T-helper 22 cell (primary cell): Measurements from ENCODE around the gene ACOX2.
"Not testable (repeated sequence)": the region's sequence is repeated elsewhere in the genome, so short reads cannot be mapped to it uniquely, and the experiment has no call there.

Experiments
- DNase-seq: peaks from one replicate; pipeline ENCODE4 v3.0.0-alpha.2; 2020; ENCODE audit warnings: low read depth

ACOX2 gene

DNA sequence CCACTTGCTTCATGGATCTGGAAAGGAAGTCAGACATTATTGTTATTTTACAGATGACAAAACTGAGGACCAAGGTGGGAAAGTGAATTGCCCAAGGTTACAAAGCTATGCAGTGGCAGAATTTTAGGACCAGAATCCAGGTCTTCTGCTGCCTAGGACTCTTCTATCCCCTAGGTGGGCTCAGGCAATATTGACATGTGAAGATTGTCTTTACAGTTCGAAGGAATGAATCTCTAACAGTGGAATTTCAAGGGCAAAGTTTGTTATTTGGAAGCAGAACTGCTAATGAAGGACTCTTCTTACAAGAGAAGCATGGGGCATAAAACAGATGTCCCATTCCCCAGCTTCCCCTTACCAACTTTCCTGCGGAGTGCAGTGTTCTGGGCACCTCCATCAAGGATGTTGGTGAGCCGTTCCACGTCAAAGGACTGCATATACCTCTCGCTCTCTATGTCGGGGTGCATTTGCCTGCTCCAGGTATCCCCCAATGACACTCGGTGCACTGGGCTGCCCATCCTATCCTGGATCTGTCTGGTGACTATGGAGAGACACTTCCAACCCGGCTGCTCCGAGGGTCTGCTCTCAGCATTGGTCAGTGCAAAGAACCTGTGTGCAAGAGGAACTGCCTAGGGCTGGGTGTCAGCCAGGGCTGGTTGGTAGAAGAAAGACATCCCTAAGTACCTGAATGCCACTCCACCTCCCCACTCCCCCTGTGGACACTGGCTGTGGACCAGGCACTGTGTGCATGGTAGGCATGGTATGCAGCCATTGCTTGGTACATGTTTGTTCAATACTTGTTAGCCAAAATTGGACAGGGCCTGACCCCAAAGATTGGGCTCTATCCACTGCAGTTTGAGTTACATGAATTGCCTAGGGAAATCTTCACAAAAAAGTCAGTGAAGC lies 2.1 kb downstream of the ACOX2 start:
- DNase-seq = no peak

DNA sequence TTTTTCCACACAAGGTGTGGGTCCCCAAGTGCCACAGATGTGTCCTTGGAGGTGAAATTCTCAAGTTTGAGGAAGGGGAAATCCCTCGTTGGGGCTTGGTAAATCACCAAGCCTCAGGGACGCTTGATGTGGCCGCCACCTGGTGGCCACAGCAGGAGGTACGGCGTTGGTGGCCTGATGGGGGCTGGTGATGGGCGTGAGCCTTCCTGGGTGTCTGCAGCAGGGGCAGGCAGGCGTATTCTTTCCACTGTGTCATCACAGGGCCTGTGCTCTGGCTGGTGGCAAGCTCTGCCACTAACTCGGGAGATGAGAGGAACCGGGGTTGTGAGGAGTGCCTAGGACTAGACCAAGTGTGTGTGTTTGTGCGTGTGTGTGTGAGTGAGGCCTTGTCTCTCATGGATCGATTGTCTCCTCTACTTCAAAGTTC lies 4.2 kb downstream of the ACOX2 start:
- peak; percentile 46 for DNase-seq

DNA sequence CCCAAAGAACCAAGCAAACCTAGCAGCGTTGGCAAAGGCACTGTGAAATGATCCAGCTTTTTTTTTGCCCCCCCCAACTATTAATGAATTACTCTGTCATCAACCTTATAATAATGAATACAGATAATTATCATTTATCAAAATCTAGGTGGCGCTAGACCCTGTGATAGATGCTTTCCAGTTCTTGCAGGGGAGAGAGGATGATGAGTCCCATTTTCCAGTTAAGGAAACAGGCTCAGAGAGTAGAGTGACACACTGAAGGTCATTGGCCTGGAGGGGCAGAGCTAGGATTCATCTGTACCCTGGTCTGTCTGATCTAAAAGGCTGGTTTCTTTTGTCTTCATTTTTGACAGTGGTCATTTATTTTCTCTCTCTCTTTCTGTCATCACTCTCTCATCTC lies 5.0 kb downstream of the ACOX2 start:
- no peak for DNase-seq

DNA sequence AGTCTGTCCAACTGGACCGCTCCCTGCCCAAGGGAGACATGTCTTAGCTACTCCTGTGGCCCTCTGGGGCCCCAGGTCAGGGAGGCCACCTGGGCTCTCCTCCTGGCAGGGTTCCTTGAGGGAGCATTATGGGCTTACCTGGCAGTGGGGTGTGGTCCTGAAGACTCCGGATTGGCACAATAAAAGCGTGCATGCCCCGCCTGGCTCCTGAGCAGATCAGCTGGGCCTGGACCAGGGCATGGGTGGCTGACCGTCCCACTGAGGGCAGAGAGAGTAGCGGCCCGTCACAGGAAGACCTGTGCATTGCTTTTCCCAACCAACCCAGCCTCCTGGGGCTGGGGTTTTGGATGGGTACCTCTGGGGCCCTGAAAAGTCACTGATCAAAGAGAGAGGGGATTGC lies 5.4 kb downstream of the ACOX2 start:
- DNase-seq = no peak

DNA sequence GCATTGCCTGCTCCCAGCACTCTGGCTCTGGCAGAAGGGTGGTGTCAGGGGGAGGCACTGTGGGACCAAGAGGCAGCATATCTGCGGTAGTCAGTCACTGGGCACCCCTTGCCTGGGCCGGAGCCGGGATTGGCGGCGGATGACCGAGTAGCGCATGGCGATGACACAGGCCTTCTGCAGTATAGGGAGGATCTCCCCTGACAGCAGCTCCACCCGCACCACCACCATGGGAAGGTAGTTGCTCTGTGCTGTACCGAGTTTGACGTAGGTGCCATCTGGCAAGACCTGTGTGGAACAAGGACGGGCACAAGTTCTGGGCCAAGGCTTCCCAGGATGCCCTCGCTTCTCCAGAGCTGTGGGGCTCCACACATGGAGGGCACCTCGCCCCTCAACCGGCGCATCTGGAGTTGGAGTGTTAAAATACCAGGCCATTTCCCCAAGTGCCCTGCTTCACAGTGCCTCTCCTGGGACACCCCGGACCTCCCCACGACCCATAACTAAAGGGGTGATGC lies 6.6 kb downstream of the ACOX2 start:
- no peak for DNase-seq

DNA sequence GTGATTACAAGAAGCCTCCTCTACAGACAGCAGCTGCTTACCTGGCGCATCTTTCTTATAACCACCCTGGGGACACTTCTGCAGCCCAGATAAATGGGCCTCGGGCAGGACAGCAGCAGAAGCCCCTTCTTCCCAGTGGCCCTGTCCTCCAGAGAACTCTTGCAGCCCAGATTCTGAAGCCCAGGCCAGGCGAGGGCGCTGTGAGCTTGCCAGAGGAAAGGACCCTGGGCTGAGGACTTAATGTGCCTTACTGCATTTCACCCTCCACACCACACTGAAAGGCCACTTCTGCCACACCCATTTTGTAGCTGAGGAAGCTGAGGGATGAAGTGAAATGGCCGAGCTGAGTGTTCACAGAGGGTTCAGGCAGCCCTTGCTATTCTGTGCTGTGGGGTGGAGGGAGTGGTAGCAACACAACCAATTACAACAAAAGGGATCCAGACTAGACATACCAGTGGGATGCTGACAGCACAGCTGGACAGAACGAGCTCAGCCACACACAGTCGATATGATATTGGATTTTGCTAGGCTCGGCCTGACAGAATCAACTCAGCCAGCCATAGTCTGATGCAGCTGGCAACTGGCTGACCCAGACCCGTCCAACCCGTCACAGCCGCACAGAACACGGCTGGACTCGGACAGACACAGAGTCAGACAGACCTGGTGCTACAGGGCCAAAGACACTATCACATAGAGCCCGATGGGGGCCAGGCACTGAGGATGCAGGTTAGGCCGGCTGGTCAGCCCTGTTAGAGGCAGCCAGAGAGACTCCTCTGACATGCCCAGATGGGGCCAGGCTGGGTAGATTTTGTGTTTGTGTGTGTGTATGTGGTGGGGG lies 7.3 kb downstream of the ACOX2 start:
- no peak for DNase-seq

DNA sequence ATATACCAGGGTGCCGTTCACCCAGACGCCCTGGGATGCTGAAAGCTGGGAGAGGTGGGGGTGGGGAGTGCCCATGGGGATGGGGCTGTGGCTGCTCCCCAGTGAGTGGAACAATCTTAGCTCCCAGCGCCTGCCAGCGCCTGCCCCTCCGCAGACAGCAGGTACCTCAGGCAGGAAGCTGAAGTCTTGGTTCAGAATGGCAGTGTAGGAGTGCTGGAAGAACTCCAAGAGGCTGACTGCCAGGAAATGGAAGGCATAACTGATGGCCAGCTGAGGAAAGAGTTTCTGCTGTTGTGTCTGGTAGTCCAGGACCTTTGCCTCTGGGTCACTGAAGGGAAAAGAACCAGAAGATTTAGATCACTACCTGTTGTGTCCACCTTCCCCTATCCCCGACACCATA lies 8.4 kb downstream of the ACOX2 start:
- DNase-seq = no peak

DNA sequence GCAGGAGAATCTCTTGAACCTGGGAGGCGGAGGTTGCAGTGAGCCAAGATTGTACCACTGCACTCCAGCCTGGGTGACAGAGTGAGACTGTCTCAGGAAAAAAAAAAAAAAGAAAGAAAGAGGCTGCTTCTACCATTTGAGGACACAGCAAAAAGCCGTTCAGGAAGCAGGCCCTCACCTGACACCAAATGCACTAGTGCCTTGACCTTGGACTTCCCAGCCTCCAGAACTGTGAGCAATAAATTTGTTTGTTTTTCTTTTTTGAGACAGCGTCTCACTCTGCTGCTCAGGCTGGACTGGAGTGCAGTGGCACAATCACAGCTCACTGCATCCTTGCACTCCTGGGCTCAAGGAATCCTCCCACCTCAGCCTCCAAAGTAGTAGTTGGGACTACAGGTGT lies 9.6 kb downstream of the ACOX2 start:
- DNase-seq = not testable (repeated sequence)

DNA sequence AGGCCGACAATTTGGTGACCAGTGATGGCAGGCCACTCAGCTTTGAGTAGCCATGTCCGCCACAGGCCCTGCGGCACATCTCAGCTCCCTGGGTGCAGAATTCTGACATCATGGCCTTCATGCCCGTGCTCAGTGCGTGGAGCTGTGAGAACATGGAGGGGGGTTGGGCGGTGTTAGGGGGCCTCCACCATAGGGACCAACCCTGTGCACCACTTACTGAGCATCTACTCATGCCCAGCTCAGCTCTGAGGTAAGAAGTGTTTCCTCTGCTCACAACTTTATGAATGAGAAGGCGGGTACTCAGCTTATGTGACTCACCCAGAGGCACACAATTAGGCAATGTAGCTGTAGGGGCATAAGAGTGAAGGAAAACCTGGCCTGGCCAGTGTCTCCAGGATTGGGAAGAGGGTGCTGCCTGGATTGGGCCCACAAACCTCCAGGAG lies 10.5 kb downstream of the ACOX2 start:
- no peak for DNase-seq

DNA sequence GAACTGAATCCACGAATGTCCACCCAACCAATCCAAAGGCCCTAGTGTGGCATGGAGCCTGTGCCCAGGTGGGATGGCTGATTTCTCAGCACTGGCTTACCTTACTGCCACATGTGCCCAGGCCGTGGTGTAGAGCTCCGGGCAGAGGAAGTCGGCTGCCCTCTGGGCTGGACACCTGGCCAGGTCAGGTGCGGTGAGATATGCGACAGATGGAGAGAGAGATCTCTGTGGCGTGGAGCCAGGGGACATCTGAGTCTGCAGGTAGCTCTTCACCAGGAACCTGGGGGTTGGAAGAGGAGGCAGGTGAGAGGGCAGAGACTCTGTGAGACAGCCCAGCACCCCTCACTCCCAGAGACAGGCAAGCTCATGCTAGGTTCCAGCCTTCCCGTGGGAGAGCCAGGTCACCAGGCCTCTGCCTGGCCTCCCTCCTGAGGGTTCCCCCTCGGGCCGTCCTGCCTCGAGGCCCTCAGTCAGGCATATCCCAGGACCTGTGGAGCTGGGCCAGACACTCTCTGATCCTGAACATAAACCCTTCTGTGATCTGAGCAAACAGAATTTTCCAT lies 12.6 kb downstream of the ACOX2 start:
- no peak for DNase-seq

DNA sequence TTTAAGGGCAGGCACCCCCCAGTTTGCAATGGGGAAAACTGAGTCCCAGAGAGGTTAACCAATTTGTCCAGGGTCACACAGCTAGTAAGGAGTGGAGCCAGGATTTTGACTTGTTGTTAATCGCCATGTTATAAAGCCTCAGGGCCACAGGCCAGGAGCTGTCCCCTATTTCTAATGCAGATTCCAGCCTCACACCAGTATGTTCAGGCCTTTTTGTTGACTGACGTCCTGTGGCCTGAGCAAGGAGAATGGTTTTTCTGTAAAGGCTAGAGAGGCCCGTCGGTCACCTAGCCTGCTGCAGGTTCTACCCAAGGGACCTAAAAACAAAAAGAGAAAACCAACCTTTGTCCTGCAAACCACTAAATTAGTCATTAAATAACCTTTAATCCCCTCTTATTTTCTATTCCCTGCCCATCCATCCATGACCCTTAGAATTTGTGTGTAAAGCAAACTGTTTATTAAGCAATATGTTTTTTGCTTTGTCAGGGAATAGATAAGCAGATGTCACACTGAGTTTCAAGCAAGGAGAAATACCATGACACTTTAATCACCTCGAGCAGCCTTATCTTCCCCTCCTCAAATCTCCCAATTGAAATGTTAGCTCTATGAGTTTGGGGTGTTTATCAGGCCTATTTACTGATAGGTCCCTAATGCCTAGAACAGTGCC lies 14.1 kb downstream of the ACOX2 start:
- DNase-seq = no peak

DNA sequence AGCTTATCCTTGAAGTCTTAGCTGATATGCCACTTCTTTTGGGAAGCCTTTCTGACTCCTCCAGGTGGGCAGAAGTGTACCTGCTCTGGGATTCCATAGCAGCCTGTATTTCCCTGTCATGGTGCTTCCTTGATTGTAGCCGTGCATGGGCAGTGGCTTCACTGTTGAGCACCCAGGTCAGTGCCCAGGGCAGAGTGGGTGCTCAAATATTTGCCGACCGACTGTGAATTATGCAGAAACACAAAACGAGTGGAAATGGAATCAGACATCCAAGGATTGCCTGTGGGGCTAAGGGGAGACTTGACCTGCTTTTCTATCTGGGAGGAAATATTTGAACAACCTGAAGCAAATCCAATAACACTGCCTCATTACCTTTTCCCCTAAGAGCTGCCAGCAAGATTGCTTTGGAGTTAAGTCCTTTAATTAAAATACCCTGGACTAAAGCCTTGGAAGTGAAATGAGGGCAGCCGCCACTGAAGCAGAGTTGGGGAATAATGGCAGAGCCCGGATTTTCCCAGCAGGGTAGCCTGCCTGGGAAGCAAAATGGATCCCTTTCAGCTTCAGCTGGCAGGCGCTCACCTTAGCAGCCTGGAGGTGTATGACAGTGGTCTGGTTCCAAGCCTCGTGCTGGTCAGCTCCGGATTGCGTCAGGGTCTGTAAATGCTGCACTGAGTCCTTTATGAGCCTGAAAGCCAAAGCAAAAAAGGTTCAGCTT lies 14.9 kb downstream of the ACOX2 start:
- DNase-seq = no peak

DNA sequence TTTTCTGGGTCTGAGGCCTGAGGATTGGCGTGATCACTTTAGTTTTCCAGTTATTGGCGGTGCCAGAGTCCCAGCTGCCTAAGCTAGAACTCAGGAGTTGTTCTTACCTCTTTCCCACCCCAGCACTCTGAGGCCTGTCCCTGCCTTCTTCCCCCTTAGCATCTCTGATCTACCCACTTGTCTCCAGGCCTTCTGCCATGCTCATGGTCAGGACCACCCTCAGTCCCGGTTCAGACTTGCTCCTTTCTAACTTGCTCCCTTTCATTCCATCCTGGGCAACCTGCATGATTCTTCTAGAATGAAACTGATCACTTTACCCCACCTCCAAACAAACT lies 15.7 kb downstream of the ACOX2 start:
- no peak for DNase-seq

DNA sequence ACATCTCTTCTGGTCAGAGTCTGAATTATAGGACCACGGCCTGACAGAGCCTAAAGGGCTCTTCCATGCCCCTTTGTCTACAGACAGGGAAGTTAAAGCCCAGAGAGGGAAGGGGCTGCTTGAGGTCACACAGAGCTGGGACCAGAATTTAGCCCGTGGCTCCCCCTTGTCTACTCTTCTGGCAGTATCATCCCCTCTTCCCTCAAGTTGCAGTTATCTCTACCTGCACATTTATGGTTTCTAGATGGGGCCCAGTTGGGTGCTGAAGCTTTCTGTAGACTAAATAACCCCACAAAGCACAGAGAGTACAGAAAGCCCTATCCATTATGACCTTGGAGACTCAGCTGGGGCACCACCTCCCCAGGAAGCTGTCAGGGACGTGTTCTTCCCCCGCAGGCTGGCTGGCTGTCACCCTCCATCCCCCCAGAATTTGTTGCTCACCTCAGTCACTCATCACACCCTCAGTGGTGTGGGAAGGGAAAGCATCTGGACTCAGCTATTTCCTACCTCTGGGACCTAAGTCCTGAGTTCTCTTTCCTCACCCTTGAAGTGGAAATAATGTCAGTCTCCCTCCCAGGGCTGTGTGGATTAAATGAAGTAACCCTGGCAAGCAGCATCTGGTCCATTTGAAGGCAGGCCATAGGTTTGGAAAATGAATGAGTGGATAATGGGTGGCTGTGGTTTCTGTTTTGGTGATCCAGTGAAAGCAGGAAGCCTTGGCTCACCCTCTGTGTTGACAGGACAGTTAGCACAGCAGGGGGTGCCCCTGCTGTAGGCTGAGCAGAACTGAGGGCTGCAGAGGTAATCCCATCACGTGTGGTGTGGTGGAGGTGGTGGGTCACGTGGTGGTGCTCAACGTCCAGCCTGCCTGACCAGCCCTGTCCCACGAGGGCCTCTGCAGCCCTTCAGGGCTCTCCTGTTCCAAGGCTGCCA lies 16.3 kb downstream of the ACOX2 start:
- DNase-seq = no peak

DNA sequence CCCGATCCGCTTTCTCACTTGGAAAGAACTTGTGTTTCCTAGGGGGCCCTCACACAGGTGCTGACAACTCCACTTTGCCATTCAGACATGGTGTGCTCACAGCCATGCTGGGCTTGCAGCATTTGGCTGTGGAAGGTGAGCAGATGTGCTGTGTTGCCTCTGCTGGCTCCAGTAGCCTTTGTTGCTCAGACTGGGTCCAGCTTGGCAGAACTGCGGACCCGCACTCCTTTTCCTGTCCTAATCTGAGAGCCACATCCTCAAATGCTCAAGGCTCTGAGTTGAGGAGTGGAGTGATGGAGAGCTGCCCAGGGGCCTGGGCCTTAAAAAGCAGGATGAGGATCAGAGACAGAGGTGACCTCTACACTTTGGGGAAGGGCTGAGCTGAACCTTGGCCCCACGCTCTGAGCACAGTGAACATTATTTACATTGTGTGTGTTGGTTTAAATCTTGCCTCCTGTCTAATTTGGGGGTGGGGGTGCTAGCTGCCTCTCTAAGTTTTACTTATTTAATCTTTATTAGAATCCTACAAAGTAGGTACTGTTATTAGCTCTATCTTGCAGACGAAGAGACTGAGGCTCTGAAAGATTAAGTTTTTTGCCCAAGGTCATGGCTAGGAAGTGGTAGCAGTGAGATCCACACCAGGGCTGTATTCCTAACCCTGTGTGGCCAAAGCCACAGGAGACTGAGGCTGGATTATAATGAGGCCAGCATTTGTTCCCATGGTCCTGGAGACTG lies 17.2 kb downstream of the ACOX2 start:
- no peak for DNase-seq

DNA sequence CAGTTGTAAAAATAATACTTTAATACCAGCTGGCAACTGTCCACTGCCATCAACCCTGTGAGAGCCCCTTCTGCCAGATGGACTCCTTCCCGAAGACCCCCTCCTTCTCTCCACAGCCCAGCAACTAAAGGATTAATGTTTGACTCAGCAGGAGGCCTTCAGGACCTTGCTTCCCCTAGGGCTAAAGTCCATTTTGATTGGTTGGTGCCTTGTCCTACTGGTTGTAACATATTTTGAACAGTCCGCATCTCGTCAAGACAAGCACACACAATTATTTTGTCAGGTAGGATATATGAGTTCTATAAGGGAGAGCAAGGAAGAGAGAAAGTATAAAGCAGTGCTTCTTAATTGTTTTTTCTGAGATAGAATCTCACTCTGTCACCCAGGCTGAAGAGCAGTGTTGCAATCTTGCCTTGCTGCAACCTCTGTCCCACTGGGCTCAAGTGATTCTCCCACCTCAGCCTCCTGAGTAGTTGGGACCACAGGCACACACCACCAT lies 18.6 kb downstream of the ACOX2 start:
- DNase-seq = no peak

DNA sequence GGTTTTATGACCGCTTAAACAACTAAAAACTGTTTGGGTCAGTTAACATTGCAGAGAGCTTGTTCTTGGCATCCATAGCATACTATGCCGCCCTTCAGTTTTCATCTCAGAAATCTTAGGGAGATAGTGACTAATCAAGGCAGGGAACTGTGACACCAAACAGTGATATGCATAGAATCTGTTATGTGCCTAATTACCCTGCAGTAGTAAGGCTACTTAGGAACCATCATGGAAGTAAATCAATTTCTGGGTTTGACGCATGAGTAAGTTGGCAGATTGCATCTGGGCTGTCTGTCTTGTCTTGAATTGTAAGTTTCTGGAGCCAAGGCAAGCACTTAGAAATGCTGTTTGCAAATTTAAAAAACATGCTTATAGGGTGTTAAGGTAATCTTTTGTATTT lies 22.6 kb downstream of the ACOX2 start:
- DNase-seq = no peak

DNA sequence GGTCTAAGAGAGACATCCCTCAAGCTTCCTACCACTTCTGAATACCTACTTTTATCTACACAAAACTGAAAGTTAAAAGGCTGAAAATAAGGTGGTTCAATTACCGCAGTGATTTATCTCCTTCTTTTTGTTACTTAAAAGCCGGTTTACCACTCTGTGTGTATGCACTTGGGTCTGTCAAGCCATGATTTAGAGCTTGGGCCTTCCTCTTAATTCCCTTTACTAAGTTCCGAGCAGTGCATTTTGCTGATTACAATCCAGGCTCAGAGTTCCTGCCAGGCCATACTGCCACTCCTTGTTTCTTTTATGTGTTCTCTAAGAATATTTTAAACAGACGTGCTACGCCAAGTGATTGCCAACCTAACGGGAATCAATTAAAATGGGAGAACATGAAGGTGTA lies 28.6 kb downstream of the ACOX2 start:
- no peak for DNase-seq

DNA sequence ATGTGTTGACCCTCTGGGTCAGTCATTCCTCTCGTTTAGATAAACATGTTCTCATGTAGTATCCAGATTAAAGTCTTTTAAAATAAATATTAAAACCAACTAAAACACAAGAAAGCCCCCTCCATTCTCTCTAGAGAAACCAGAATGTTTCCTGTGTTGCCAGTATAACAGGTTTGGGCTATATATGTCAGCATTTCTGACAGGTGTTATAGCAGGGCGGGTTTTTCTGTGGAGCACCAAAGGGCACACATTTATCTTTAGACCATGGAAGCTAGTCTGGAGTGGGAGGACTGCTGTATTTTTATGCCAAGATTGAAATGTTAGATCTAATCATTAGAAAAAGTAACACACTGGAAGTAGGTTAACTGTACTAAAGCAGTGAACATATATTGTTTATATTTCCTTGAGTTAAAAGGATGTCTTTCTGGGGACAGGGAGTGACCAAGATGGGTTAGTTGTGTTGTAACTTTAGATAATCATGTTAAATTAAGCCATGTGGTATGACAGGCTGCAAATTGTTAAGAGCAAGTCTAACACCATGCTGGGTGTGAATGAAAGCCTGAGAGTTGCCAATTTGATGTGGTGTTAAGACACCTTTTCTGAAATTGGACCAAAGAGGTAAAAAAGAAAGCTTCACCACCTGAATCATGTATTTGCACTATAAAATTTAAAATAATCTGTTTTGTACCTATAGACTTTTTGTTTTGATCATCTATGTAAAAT lies 29.5 kb downstream of the ACOX2 start:
- no peak for DNase-seq
